ENCODE measurements around the gene PLB1.

PLB1 gene

DNA sequence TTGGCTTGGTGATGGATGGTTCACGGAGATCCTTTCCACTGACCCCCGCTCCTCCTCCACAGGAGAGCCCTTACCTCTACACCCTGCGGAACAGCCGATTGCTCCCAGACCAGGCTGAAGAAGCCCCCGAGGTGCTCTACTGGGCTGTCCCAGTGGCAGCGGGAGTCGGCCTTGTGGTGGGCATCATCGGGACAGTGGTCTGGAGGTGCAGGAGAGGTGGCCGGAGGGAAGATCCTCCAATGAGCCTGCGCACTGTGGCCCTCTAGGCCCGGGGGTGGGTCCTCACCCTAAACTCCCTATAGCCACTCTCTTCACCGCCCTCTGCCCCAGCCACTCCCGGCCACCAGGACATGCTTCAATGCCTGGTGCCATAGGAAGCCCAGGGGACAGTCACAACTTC lies 146.9 kb downstream of the PLB1 start:
- DNase-seq (ENCODE audit: low read depth, low spot score) = no peak

DNA sequence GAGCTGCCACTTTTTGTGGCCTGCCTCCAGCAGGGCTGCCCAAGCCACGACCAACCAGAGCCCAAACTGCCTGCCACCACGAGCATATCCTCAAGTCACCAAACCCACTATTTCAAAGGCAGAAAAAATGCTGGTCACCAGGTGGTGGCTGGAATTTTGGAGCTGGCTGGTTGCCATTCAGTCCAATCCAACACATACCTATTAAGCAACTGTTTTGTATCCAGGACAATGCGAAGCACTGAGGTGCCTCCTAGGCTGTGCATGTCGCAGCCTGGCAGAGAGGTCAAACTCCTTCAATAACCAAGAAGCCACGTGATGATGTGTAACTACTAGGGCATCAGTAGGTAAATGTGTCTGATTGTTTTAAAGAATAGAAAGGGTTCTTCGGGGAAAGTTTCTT lies 147.5 kb downstream of the PLB1 start:
- peak; percentile 56 for DNase-seq (ENCODE audit: low read depth, low spot score)

DNA sequence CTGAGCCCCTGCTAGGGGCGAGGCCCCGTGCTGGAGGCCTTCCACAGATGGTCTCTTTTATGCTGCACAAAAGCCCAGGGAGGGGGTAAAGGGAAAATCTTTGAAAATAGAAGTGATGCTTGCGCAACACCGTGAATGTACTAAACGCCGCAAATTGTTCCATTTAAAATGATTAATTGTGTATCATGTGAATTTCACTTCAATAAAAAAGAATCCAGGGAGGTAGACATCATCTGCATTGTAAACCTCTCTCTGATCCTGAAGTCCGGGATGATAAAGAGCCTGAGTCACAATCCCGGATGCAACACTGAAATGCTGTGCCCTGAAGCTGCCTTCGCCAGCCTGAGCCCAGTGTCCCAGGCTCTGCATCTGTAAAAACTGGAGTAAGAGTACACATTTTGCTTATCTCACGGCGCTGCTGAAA lies 148.1 kb downstream of the PLB1 start:
- peak; percentile 83 for DNase-seq (ENCODE audit: low read depth, low spot score)

GRCh38 chr2:28644760-28645159 lies 148.9 kb downstream of the PLB1 start:
- DNase-seq (ENCODE audit: low read depth, low spot score) = peak; percentile 93

GRCh38 chr2:28645553-28645952 lies 149.7 kb downstream of the PLB1 start:
- no peak for DNase-seq (ENCODE audit: low read depth, low spot score)

GRCh38 chr2:28647682-28648081 lies 151.8 kb downstream of the PLB1 start:
- no peak for DNase-seq (ENCODE audit: low read depth, low spot score)

- no peak for DNase-seq (ENCODE audit: low read depth, low spot score)
These were observed 152.3 kb downstream of the PLB1 start for GRCh38 chr2:28648147-28648546.

- DNase-seq (ENCODE audit: low read depth, low spot score) = no peak
These were observed 153.0 kb downstream of the PLB1 start for GRCh38 chr2:28648671-28649395.

- no peak for DNase-seq (ENCODE audit: low read depth, low spot score)
These were observed 153.8 kb downstream of the PLB1 start for GRCh38 chr2:28649481-28650265.

- no peak for DNase-seq (ENCODE audit: low read depth, low spot score)
These were observed 154.4 kb downstream of the PLB1 start for GRCh38 chr2:28650266-28650584.

DNA sequence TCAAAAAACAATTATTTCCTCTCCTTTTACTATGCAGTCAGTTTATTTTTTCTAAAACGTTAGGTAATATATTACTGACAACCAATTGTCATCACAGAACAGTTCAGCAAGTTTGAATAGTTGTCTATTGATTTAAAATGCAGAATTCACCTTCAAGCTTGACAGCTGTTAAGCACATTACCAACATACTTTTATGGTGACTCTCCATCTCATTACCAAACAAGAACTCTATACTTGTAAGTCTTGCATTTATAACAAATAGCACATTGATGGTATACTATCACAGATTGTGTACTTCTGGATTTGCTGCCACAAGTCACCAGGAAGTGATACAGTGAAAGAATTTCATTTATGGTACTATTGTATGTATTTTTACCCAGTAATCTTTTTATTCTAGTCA lies 156.4 kb downstream of the PLB1 start:
- peak; percentile 44 for DNase-seq (ENCODE audit: low read depth, low spot score)

DNA sequence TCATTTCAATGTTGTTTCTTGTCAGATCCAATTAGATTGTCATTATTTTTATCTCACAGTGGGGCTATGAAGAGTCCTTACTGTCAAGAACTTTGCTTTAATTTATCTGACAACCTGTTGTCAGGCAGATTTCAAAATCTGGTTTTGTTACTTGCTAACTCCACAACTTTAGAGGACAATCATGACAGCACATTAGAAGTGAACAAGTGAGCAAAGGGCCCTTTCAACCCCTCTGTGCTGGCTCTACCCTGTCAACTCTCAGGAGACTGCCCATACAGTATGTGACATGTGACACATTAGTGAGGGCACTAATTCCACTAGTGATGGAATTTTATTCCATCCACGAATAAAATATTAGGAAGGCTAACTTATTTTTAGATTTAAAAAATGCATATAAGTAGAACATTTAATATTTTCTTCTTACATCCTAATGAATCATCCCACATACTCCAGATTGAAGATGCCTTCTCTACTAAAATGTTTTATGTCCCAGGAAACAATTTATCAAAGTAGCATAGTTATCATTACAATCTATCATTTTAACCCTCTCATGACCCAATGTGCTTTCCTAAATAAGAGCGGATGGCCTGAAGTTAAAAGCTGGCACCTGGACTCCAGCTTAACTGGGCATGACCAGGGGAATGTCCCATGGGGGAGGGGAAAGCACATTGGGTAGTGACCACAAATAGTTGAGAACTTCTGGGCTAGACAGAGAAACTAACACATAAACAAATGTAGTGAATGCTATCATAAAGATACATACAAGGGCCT lies 158.2 kb downstream of the PLB1 start:
- DNase-seq (ENCODE audit: low read depth, low spot score) = no peak

- no peak for DNase-seq (ENCODE audit: low read depth, low spot score)
These were observed 158.9 kb downstream of the PLB1 start for GRCh38 chr2:28654663-28655320.

DNA sequence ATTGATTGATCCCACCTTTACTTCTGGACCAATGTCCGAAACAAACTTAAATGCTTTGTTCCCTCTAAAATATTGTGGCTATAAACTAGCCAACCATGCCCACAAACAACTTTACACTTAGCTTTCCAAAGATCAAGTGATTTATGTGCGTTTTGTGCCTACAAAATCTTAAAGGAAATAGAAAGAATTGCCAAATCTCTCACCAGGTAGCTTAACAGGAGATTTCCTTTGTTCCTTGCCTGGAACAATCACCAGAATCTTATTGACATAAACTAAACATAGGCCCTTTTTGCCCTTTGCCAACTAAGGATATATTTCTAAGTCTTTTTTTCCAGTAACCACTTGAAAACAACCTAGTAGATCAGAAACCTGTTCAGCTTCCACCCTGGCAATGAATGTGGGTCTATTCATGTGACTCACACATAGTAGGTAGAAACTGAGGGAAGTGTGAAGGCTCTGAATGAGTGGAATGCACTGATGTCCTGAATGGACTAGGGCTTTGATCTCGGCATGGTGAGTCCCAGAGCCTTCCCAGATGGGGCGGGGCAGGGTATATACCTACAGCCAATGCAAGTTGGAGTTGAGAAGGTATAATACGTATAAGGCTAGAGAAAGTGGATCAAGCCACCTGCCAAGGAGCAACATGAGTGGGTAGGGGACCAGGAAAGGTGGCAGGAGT lies 161.2 kb downstream of the PLB1 start:
- DNase-seq (ENCODE audit: low read depth, low spot score) = no peak

- DNase-seq (ENCODE audit: low read depth, low spot score) = peak; percentile 56
These were observed 162.5 kb downstream of the PLB1 start for GRCh38 chr2:28658369-28658768.

DNA sequence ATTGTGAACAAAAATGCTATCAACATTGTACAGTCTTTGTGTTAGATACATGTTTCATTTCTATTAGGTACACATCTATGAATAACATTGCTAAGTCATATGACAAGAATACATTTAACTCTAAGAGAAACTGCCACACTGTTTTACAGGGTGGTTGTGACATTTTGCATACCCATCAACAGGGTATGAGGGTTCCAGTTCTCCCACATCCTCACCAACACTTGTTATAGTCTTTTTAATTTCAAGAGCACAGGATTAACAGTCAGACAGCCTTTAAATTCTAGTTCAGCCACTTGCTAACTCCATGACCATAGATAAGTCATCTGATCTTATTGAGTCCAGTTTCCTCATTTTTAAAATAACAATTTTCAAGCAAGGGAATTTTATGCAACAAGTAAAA lies 163.3 kb downstream of the PLB1 start:
- DNase-seq (ENCODE audit: low read depth, low spot score) = no peak

DNA sequence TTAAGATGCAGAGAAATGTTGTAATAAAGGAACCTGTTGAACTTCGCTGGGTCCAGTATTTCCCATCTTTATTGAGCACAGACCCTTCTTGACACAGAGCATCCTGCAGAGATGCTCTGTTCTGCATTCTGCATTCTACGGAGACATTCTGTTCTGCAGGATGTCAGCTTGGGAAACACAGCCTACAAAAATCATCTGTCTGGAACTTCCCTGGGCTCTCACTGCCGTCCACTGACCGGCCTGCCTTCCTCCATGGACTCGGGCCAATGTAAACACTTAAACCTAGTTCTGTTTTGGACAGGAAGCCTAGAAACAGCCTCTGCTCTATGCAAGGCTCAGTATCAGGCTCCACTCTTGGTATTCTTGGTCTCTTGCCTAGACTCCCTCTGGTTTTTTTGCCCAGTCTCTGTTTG lies 165.7 kb downstream of the PLB1 start:
- peak; percentile 87 for DNase-seq (ENCODE audit: low read depth, low spot score)

DNA sequence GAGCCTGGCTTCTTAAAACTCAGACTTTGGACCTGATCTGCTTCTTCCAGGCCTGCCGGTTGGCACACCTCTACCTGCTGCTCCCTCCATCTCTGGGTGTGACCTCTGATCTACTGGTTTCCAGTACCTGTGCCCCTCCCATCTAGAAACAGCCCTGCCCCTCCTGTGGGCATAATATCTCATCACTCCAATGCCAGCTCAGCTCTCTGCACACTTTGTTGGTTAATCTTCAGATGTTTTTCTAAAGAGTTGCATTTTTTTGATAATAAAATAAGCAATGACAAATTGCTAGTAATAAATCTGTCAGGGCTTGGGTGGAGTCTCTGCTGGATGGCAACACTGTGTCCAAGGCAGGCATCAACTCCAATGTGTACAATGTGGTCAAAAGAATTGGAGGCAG lies 166.2 kb downstream of the PLB1 start:
- DNase-seq (ENCODE audit: low read depth, low spot score) = no peak

- peak; percentile 65 for DNase-seq (ENCODE audit: low read depth, low spot score)
These were observed 166.8 kb downstream of the PLB1 start for GRCh38 chr2:28662468-28663181.

- peak; percentile 65 for DNase-seq (ENCODE audit: low read depth, low spot score)
These were observed 167.5 kb downstream of the PLB1 start for GRCh38 chr2:28663359-28663758.

Measured in astrocyte of the hippocampus (primary cell).